ENCODE data around the gene PIK3R3.

- TF ChIP-seq, protein P1, sequence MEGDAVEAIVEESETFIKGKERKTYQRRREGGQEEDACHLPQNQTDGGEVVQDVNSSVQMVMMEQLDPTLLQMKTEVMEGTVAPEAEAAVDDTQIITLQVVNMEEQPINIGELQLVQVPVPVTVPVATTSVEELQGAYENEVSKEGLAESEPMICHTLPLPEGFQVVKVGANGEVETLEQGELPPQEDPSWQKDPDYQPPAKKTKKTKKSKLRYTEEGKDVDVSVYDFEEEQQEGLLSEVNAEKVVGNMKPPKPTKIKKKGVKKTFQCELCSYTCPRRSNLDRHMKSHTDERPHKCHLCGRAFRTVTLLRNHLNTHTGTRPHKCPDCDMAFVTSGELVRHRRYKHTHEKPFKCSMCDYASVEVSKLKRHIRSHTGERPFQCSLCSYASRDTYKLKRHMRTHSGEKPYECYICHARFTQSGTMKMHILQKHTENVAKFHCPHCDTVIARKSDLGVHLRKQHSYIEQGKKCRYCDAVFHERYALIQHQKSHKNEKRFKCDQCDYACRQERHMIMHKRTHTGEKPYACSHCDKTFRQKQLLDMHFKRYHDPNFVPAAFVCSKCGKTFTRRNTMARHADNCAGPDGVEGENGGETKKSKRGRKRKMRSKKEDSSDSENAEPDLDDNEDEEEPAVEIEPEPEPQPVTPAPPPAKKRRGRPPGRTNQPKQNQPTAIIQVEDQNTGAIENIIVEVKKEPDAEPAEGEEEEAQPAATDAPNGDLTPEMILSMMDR (IDR thresholded peaks at IDR 0.05; ENCODE audit: insufficient read depth, low read length, poor library complexity, severe bottlenecking), result no peak
- TF ChIP-seq EZH2phosphoT487 (conservative IDR thresholded peaks at IDR 0.05; ENCODE audit: low read length), result no peak
Observed at GRCh38 chr1:46058936-46059335, 73.5 kb downstream of the PIK3R3 start.
